Measurements from ENCODE around the gene MAB21L2.

Gene MAB21L2

DNA sequence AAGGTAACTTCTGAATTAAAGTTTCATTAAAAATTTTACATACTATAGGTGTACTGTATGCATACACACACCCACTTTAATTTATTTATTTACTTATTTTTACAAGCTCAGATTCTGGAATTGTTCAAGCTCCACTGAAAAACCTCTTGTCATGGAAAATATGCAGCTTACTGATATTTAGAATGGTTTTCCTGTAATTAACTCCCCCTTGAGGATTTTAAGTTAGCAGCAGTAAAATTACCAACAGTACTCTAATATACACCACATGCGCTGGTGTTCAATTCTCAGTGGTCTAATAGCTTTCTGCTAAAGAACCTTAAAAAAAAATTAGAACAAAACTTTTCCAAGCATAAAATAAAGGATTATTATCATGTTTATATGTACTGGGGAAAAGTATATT lies 12.0 kb downstream of the MAB21L2 start:
- in situ Hi-C loops (cut with MboI; ENCODE audit: low pct_unique_long_range_greater_than_20kb, low sequenced_read_pairs, unreplicated experiment) = no loop called here
- DNase-seq (ENCODE audit: low spot score) = no peak
- TF ChIP-seq, protein P1, sequence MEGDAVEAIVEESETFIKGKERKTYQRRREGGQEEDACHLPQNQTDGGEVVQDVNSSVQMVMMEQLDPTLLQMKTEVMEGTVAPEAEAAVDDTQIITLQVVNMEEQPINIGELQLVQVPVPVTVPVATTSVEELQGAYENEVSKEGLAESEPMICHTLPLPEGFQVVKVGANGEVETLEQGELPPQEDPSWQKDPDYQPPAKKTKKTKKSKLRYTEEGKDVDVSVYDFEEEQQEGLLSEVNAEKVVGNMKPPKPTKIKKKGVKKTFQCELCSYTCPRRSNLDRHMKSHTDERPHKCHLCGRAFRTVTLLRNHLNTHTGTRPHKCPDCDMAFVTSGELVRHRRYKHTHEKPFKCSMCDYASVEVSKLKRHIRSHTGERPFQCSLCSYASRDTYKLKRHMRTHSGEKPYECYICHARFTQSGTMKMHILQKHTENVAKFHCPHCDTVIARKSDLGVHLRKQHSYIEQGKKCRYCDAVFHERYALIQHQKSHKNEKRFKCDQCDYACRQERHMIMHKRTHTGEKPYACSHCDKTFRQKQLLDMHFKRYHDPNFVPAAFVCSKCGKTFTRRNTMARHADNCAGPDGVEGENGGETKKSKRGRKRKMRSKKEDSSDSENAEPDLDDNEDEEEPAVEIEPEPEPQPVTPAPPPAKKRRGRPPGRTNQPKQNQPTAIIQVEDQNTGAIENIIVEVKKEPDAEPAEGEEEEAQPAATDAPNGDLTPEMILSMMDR (IDR thresholded peaks at IDR 0.05; ENCODE audit: extremely low read depth, insufficient read depth, missing control alignments) = no peak

DNA sequence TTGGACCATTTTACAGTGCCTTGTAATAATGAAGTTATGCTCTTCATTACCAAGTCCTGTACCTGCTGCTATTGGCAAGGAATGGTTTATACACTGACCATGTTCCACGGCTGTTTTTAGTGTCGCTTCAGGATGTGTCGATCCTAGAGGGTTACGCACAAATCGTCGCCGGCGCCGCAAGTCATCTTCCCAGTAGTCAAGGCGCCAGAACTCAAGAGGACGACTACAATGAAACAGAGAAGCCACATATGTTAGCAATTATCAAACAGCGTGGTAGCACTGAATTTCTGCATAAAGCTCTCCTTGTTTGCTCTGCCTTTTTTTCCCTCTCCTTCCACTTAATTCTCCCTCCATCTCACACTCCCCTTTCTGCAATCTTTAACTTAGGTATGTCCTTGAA lies 17.0 kb downstream of the MAB21L2 start:
- TF ChIP-seq, protein P1 (IDR thresholded peaks at IDR 0.05; ENCODE audit: extremely low read depth, insufficient read depth, missing control alignments) = no peak
- DNase-seq (ENCODE audit: low spot score) = no peak
- in situ Hi-C loops (cut with MboI; ENCODE audit: low pct_unique_long_range_greater_than_20kb, low sequenced_read_pairs, unreplicated experiment) = no loop called here

DNA sequence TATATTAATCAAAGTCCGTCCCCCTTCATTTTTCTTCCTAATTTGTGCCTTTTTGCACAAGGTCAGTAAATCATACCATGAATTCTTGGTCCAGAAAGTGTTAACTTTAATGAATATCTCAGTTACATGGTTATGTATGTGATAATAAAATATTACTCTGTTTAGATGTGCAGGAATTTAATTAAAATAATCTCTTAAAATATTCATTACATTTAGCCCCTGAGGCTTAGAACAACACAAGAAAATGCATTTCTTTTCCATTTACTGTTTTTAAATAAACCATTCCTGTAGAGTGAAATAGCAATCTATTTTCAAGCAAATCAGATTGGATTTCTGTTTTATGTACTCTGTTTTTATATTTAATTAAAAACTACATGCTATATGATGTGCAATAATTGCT lies 17.6 kb downstream of the MAB21L2 start:
- DNase-seq (ENCODE audit: low spot score) = no peak
- in situ Hi-C loops (cut with MboI; ENCODE audit: low pct_unique_long_range_greater_than_20kb, low sequenced_read_pairs, unreplicated experiment) = no loop called here
- TF ChIP-seq, protein P1 (IDR thresholded peaks at IDR 0.05; ENCODE audit: extremely low read depth, insufficient read depth, missing control alignments) = no peak

DNA sequence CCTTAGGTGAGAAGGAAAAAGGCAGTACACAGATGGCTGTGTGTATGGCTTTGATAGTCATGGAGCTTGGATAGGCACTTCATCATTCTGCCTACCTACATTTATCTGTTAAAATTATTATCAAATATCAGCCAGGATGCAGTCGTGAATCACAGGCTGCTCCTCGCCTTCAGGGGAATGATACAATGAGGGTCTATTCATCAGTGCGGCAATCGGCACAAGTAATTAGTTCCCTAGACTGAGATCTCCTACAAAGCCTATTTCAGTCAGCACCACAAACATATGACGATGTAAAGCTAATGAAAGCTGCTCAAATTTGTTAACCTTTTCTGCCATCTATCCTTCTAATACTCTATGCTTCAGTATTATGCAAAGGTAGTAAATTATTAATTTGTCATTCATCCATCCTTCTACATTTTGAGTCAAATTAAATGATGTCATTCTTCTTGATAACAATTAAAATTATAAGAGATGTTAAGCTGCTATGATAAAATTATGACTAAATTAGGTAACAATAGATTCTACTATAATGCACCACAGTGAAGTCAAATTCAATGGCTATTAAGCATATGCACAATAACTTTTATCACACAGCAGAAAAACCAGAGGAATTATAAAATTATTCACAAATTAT lies 19.0 kb downstream of the MAB21L2 start:
- in situ Hi-C loops (cut with MboI; ENCODE audit: low pct_unique_long_range_greater_than_20kb, low sequenced_read_pairs, unreplicated experiment) = no loop called here
- TF ChIP-seq, protein P1 (IDR thresholded peaks at IDR 0.05; ENCODE audit: extremely low read depth, insufficient read depth, missing control alignments) = no peak
- DNase-seq (ENCODE audit: low spot score) = no peak

DNA sequence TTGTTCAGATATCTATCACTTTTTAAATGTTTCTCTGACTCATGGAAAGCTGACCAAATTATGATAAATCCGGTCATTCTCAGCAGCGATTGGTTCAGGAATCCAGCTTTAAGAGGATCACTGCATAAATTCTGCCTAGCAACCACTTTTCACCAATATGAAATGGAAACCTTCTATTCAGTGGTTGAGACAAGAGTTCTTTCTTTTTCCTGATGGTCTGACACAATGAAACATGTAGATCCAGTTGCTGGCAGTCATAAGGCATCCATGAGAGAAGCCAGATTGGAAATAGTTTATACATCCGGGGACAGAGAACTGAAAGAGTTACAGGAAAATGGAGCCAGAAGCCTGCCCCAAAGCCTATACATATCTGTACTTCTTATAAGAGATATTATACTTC lies 27.2 kb downstream of the MAB21L2 start:
- in situ Hi-C loops (cut with MboI; ENCODE audit: low pct_unique_long_range_greater_than_20kb, low sequenced_read_pairs, unreplicated experiment) = no loop called here
- TF ChIP-seq, protein P1 (IDR thresholded peaks at IDR 0.05; ENCODE audit: extremely low read depth, insufficient read depth, missing control alignments) = no peak
- no peak for DNase-seq (ENCODE audit: low spot score)

DNA sequence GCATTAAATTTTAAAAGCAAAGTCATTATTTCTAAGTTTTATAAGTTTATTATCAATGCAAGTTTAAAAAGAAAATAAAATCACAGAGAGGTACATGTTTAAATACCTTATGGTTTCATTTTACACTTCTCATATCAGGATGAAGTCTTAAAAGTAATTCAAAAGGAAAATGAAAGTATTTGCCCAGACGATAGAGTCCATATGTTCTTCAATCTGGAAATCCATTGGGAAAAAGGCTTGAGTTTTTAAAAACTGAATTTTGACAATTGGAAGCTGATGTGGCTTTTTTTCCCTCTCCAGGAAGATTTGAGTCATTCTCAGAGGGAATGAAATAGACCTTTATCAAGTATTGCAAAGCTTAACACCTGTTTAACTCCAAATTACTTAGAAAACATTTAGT lies 37.1 kb downstream of the MAB21L2 start:
- TF ChIP-seq, protein P1 (IDR thresholded peaks at IDR 0.05; ENCODE audit: extremely low read depth, insufficient read depth, missing control alignments) = no peak
- DNase-seq (ENCODE audit: low spot score) = no peak
- in situ Hi-C loops (cut with MboI; ENCODE audit: low pct_unique_long_range_greater_than_20kb, low sequenced_read_pairs, unreplicated experiment) = no loop called here

All from GM13977 (cell line).